ENCODE data around the gene GIPC1. TPM values are rescaled to one million over a fixed set of nuclear protein-coding genes. Genes with fewer than 3 reads are reported as not detected.
A peak's percentile ranks its signal among the peaks of the same experiment; 100 is the strongest.

Gene GIPC1
- polyA plus RNA-seq, 1 of the 3 experiments (the other 2 are of a cell fraction), result 144 TPM

DNA sequence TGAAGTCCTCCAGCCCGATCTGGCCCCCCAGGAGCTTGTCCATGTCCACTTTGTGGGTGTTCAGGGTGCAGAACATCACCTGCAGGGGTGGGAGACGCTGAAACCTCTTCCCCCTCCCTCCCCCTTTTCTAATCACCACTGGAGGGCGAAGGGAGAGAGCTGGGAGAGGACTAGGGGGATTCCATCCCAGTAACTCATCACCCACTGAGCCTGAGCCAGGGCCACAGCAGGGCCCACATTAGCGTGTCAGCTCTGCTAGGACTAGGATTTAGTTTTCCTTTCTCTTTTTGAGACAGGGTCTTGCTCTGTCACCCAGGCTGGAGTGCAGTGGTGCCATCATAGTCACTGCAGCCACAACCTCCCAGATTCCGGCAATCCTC is 15.2 kb downstream of the GIPC1 start (continued):
- TF ChIP-seq, protein P1, sequence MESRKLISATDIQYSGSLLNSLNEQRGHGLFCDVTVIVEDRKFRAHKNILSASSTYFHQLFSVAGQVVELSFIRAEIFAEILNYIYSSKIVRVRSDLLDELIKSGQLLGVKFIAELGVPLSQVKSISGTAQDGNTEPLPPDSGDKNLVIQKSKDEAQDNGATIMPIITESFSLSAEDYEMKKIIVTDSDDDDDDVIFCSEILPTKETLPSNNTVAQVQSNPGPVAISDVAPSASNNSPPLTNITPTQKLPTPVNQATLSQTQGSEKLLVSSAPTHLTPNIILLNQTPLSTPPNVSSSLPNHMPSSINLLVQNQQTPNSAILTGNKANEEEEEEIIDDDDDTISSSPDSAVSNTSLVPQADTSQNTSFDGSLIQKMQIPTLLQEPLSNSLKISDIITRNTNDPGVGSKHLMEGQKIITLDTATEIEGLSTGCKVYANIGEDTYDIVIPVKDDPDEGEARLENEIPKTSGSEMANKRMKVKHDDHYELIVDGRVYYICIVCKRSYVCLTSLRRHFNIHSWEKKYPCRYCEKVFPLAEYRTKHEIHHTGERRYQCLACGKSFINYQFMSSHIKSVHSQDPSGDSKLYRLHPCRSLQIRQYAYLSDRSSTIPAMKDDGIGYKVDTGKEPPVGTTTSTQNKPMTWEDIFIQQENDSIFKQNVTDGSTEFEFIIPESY (IDR thresholded peaks at IDR 0.05; ENCODE audit: borderline replicate concordance, low read depth), result no peak
- TF ChIP-seq EP300 (IDR thresholded peaks at IDR 0.05; ENCODE audit: borderline replicate concordance in 1 of 2, low read depth in 1 of 2, low read length in 1 of 2) (no peak), RCOR1 (IDR thresholded peaks at IDR 0.05; ENCODE audit: low read length) (no peak)

DNA sequence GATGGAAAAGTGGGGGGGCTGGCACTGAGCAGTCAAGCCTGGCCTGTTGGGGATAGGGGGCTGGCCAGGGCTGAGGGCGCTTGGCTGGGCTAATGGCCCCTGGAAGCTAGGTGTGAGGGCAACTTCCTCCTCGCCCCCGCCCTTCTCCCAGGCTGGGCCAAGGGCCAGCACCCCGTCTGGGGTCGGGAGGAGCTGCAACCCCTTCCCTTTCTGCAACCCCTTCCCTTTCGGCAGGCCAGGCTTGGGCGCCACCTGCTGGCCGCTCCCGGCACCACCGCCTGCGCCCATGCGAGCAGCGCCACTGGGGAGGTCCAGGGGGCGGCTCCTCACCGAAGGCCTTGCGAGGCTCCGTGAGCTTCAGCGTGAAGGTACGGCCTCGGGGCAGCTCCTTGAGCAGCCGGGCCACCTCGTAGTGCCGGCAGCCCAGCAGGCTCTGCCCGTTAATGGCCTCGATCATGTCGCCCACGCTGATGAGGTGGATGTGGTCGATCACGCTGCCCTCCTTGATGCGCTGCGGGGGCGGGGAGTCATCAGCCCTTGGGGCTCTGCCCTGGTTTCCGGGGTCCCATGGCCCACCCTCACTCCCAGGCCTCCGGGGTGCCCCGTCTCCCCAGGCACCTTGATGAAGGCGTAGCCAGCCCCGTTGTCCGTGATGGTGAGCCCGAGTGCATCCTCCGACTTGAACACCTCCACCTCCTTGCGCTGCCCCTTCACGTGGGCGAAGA is 15.8 kb downstream of the GIPC1 start:
- peaks cover 0 to 10% of the 10 kb centered on the region in 2 experiments for H3K36me3 ChIP-seq (replicated peaks in 1 of 2; ENCODE audit: control insufficient read depth in 1 of 2, insufficient read depth in 2 of 2, low read length in 1 of 2)
- H3K4me1 ChIP-seq (ENCODE audit: control insufficient read depth in 1 of 2, insufficient read depth in 2 of 2, low read depth in 1 of 2, low read length in 1 of 2), result peaks cover 18 to 26% of the 10 kb centered on the region in 2 experiments; a peak in 3 of 4 replicates
- ChIA-PET POLR2A (no interaction called here), CTCF (interaction anchor here (0.6 to 4.8 kb wide), 51 partner anchors 8 to 411 kb away, joined by 3 to 45 read pairs (median 4); partner anchors contain the start of genes ASF1B, DNAJB1 and GIPC1)
- no peak overlapping the region for H3K9ac ChIP-seq
- no peak overlapping the region for H3K4me2 ChIP-seq
- H3K4me3 ChIP-seq (ENCODE audit: low read depth in 2 of 2, low read length in 1 of 2), result peak overlapping the region in 1 of 2 experiments; percentile 50; a peak in 1 of 4 replicates
- no peaks in the 10 kb centered on the region for H3K9me3 ChIP-seq
- no peak overlapping the region for H2AFZ ChIP-seq (ENCODE audit: low read depth)
- DNase-seq, result peak; percentile 95
- peaks cover 10% of the 10 kb centered on the region; the same call in 1 of the 2 replicates for H3K79me2 ChIP-seq (ENCODE audit: insufficient read depth)
- no peaks in the 10 kb centered on the region for H3K27me3 ChIP-seq (ENCODE audit: insufficient read depth)
- no peaks in the 10 kb centered on the region for H3K9me2 ChIP-seq
- H3K27ac ChIP-seq (ENCODE audit: low read depth in 2 of 2, low read length in 1 of 2), result peak overlapping the region in 1 of 2 experiments; percentile 22; a peak in 1 of 4 replicates
- H4K20me1 ChIP-seq (ENCODE audit: insufficient read depth), result no peaks in the 10 kb centered on the region
- peaks cover 11% of the 10 kb centered on the region for H3F3A ChIP-seq (replicated peaks; ENCODE audit: insufficient read depth)
- WGBS (ENCODE audit: low lambda C conversion rate), result 75% methylated on average over 18 of the region's 43 CpGs
- TF ChIP-seq JUND (IDR thresholded peaks at IDR 0.05) (no peak), GATA2 (CRISPR knock-in tag; IDR thresholded peaks at IDR 0.05) (no peak), RAD21 (IDR thresholded peaks at IDR 0.05; ENCODE audit: low read length) (peak; percentile 54), FOXJ3 (CRISPR knock-in tag; IDR thresholded peaks at IDR 0.05) (no peak), MXI1 (IDR thresholded peaks at IDR 0.05; ENCODE audit: low read depth, low read length) (no peak), TAF1 (IDR thresholded peaks at IDR 0.05; ENCODE audit: borderline replicate concordance, low read depth, low read length) (no peak), SMC3 (IDR thresholded peaks at IDR 0.05; ENCODE audit: low read depth, low read length) (peak; percentile 56), GABPA (IDR thresholded peaks at IDR 0.05; ENCODE audit: low read depth) (no peak), RXRA (IDR thresholded peaks at IDR 0.05; ENCODE audit: borderline replicate concordance, low read depth) (no peak)
- TF ChIP-seq, protein P2, sequence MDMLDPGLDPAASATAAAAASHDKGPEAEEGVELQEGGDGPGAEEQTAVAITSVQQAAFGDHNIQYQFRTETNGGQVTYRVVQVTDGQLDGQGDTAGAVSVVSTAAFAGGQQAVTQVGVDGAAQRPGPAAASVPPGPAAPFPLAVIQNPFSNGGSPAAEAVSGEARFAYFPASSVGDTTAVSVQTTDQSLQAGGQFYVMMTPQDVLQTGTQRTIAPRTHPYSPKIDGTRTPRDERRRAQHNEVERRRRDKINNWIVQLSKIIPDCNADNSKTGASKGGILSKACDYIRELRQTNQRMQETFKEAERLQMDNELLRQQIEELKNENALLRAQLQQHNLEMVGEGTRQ (IDR thresholded peaks at IDR 0.05; ENCODE audit: borderline replicate concordance, low read depth, low read length), result no peak
- TF ChIP-seq, protein P1 (IDR thresholded peaks at IDR 0.05; ENCODE audit: borderline replicate concordance, low read depth), result no peak
- TF ChIP-seq, protein P3, sequence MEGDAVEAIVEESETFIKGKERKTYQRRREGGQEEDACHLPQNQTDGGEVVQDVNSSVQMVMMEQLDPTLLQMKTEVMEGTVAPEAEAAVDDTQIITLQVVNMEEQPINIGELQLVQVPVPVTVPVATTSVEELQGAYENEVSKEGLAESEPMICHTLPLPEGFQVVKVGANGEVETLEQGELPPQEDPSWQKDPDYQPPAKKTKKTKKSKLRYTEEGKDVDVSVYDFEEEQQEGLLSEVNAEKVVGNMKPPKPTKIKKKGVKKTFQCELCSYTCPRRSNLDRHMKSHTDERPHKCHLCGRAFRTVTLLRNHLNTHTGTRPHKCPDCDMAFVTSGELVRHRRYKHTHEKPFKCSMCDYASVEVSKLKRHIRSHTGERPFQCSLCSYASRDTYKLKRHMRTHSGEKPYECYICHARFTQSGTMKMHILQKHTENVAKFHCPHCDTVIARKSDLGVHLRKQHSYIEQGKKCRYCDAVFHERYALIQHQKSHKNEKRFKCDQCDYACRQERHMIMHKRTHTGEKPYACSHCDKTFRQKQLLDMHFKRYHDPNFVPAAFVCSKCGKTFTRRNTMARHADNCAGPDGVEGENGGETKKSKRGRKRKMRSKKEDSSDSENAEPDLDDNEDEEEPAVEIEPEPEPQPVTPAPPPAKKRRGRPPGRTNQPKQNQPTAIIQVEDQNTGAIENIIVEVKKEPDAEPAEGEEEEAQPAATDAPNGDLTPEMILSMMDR (IDR thresholded peaks at IDR 0.05), result peak; percentile 89
- TF ChIP-seq, protein P4, sequence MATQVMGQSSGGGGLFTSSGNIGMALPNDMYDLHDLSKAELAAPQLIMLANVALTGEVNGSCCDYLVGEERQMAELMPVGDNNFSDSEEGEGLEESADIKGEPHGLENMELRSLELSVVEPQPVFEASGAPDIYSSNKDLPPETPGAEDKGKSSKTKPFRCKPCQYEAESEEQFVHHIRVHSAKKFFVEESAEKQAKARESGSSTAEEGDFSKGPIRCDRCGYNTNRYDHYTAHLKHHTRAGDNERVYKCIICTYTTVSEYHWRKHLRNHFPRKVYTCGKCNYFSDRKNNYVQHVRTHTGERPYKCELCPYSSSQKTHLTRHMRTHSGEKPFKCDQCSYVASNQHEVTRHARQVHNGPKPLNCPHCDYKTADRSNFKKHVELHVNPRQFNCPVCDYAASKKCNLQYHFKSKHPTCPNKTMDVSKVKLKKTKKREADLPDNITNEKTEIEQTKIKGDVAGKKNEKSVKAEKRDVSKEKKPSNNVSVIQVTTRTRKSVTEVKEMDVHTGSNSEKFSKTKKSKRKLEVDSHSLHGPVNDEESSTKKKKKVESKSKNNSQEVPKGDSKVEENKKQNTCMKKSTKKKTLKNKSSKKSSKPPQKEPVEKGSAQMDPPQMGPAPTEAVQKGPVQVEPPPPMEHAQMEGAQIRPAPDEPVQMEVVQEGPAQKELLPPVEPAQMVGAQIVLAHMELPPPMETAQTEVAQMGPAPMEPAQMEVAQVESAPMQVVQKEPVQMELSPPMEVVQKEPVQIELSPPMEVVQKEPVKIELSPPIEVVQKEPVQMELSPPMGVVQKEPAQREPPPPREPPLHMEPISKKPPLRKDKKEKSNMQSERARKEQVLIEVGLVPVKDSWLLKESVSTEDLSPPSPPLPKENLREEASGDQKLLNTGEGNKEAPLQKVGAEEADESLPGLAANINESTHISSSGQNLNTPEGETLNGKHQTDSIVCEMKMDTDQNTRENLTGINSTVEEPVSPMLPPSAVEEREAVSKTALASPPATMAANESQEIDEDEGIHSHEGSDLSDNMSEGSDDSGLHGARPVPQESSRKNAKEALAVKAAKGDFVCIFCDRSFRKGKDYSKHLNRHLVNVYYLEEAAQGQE (IDR thresholded peaks at IDR 0.05; ENCODE audit: low read depth, low read length), result no peak
- TF ChIP-seq, protein P5, sequence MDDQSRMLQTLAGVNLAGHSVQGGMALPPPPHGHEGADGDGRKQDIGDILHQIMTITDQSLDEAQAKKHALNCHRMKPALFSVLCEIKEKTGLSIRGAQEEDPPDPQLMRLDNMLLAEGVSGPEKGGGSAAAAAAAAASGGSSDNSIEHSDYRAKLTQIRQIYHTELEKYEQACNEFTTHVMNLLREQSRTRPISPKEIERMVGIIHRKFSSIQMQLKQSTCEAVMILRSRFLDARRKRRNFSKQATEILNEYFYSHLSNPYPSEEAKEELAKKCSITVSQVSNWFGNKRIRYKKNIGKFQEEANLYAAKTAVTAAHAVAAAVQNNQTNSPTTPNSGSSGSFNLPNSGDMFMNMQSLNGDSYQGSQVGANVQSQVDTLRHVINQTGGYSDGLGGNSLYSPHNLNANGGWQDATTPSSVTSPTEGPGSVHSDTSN (IDR thresholded peaks at IDR 0.05), result no peak
